BE2C (cell line): ENCODE measurements around the gene NOS1AP.
A peak's percentile ranks its signal among the peaks of the same experiment; 100 is the strongest.

Experiments
- DNase-seq: peaks from one replicate; pipeline ENCODE4 v3.0.0-alpha.2; 2020
- H3K27me3 ChIP-seq: fragments of 250-450 bp; sonication (Bioruptor Pico); 2 replicates; pipeline ENCODE4 v1.5.1; 2020; ENCODE audit warnings: mild to moderate bottlenecking
- H3K36me3 ChIP-seq: fragments of 250-450 bp; sonication (Bioruptor Pico); 2 replicates; pipeline ENCODE4 v1.5.1; 2020; ENCODE audit warnings: mild to moderate bottlenecking
- H3K4me1 ChIP-seq: fragments of 250-450 bp; sonication (Bioruptor Pico); 2 replicates; pipeline ENCODE4 v1.5.1; 2020
- H3K4me3 ChIP-seq: 2 replicates; pipeline ENCODE4 v1.5.1; 2011; ENCODE audit warnings: low read depth, low read length
- H3K9me3 ChIP-seq: fragments of 250-450 bp; sonication (Bioruptor Pico); 2 replicates; pipeline ENCODE4 v1.5.1; 2020
- CTCF ChIP-seq: IDR thresholded peaks from 2 replicates; pipeline ENCODE4 v1.5.1; 2012; ENCODE audit warnings: mild to moderate bottlenecking, low read depth, low read length

NOS1AP gene

GRCh38 chr1:162371611-162372010 is 302.1 kb downstream of the NOS1AP start:
- no peaks in the 10 kb centered on the region for H3K27me3 ChIP-seq
- H3K4me1 ChIP-seq = peaks cover 9% of the 10 kb centered on the region

GRCh38 chr1:162372159-162373071 is 302.9 kb downstream of the NOS1AP start:
- Histone ChIP-seq H3K27me3 (no peaks in the 10 kb centered on the region), H3K9me3 (no peaks in the 10 kb centered on the region), H3K4me3 (no peak overlapping the region), H3K36me3 (no peaks in the 10 kb centered on the region), H3K4me1 (peaks cover 9% of the 10 kb centered on the region)
- TF ChIP-seq CTCF = peak; percentile 45
- peak; percentile 58 for DNase-seq

More at GRCh38 chr1:162371611-162372010, 302.1 kb downstream of the NOS1AP start:
- TF ChIP-seq CTCF = no peak
- no peak for DNase-seq
- no peaks in the 10 kb centered on the region for H3K9me3 ChIP-seq
- no peak overlapping the region for H3K4me3 ChIP-seq
- no peaks in the 10 kb centered on the region for H3K36me3 ChIP-seq

GRCh38 chr1:162373072-162373427 is 303.6 kb downstream of the NOS1AP start:
- no peak overlapping the region for H3K4me3 ChIP-seq
- H3K27me3 ChIP-seq = no peaks in the 10 kb centered on the region
- no peak for TF ChIP-seq CTCF
- H3K4me1 ChIP-seq = peaks cover 9% of the 10 kb centered on the region
- no peak for DNase-seq
- H3K36me3 ChIP-seq = no peaks in the 10 kb centered on the region
- H3K9me3 ChIP-seq = no peaks in the 10 kb centered on the region

- TF ChIP-seq CTCF = no peak
- DNase-seq = no peak
- H3K27me3 ChIP-seq = no peaks in the 10 kb centered on the region
- no peaks in the 10 kb centered on the region for H3K36me3 ChIP-seq
- no peak overlapping the region for H3K4me3 ChIP-seq
- H3K4me1 ChIP-seq = peaks cover 9% of the 10 kb centered on the region
- H3K9me3 ChIP-seq = no peaks in the 10 kb centered on the region
These were observed 304.2 kb downstream of the NOS1AP start for GRCh38 chr1:162373541-162374260.

- H3K4me1 ChIP-seq = peaks cover 9% of the 10 kb centered on the region
- no peak for DNase-seq
- no peaks in the 10 kb centered on the region for H3K27me3 ChIP-seq
- H3K36me3 ChIP-seq = no peaks in the 10 kb centered on the region
- no peak overlapping the region for H3K4me3 ChIP-seq
- no peaks in the 10 kb centered on the region for H3K9me3 ChIP-seq
- no peak for TF ChIP-seq CTCF
These were observed 304.9 kb downstream of the NOS1AP start for GRCh38 chr1:162374406-162374805.

GRCh38 chr1:162375463-162375862 is 306.0 kb downstream of the NOS1AP start:
- no peak for DNase-seq
- peaks cover 9% of the 10 kb centered on the region for H3K4me1 ChIP-seq
- H3K36me3 ChIP-seq = no peaks in the 10 kb centered on the region
- H3K4me3 ChIP-seq = no peak overlapping the region
- no peaks in the 10 kb centered on the region for H3K27me3 ChIP-seq
- TF ChIP-seq CTCF = no peak
- no peaks in the 10 kb centered on the region for H3K9me3 ChIP-seq
